HepG2 (cell line): ENCODE data around the gene SEC61G. TPM values are rescaled to one million over a fixed set of nuclear protein-coding genes. Genes with fewer than 3 reads are reported as not detected.

Experiments
- ATAC-seq: fragments of 200-7000 bp; cut with Tn5 transposase; 3 replicates; pipeline ENCODE4 v1.9.1; 2020; ENCODE audit warnings: mild to moderate bottlenecking, moderate library complexity
- BruUV-seq: library from RNA; stranded (reverse); fragments of 400-500 nt; replicated peaks from 2 replicates; lab custom pipeline; 2021; lab: Mats Ljungman, UMichigan
- CTCF ChIA-PET: fragments of 300-600 bp; formaldehyde crosslinking; extraction: SDS; loops from one replicate; lab custom pipeline; 2021; ENCODE audit warnings: low total read pairs, inconsistent platforms, low intra/inter-chr PET ratio; lab: Yijun Ruan, JAX
- POLR2A ChIA-PET: fragments of 350-600 bp; sonication (Branson Sonifier 250); formaldehyde crosslinking; loops from one replicate; lab custom pipeline; 2020; ENCODE audit warnings: antibody characterized with exemption, inconsistent platforms; lab: Yijun Ruan, JAX
- DNase-seq: peaks from one replicate; pipeline ENCODE4 v3.0.0-alpha.2; 2015; ENCODE audit warnings: low spot score
- FAIRE-seq: peaks from 3 replicates; lab custom pipeline; 2011; peaks lifted over from hg19 to GRCh38; lab: Jason Lieb, UNC
- H2AFZ ChIP-seq: one replicate; pipeline ENCODE4 v1.6.1; 2011; ENCODE audit warnings: low read length, inconsistent platforms
- H3K27ac ChIP-seq: fragments of 300-600 bp; 3 replicates; pipeline ENCODE4 v1.8.0; 2011; ENCODE audit warnings: mixed run types, mild to moderate bottlenecking, mixed read lengths, low read length, inconsistent platforms; ENCODE audit not compliant: insufficient read depth; ENCODE audit errors: extremely low read length
- H3K27me3 ChIP-seq, 2 experiments: fragments of 200-600 bp in 1 of 2; 2 replicates in 1 of 2; 3 replicates in 1 of 2; pipeline versions ENCODE4 v1.6.0 to v1.8.0; 2011; ENCODE audit warnings: low read length in 2 of 2, mild to moderate bottlenecking in 2 of 2, moderate library complexity in 2 of 2, inconsistent platforms in 1 of 2; ENCODE audit not compliant: insufficient read depth in 2 of 2, control insufficient read depth in 1 of 2
- H3K36me3 ChIP-seq, 2 experiments: fragments of 200-600 bp in 1 of 2; replicated peaks in 1 of 2; 2 replicates in 1 of 2; 3 replicates in 1 of 2; pipeline versions ENCODE4 v1.5.1 to v1.8.0; 2011; ENCODE audit warnings: low read length in 2 of 2, inconsistent platforms in 1 of 2; ENCODE audit not compliant: insufficient read depth in 2 of 2, control insufficient read depth in 1 of 2
- H3K4me1 ChIP-seq: 2 replicates; pipeline ENCODE4 v1.5.1; 2012; ENCODE audit warnings: low read length, inconsistent platforms; ENCODE audit not compliant: insufficient read depth
- H3K4me2 ChIP-seq: 2 replicates; pipeline ENCODE4 v1.6.0; 2011; ENCODE audit warnings: low read depth, low read length, inconsistent platforms
- H3K4me3 ChIP-seq, 3 experiments: fragments of 200-600 bp in 1 of 3; sonication (generic), shearing (Covaris generic) in 1 of 3; replicated peaks in 1 of 3; 2 replicates each; pipeline ENCODE4 v1.5.1; 2011 to 2016; ENCODE audit warnings: low read length in 3 of 3, inconsistent platforms in 2 of 3, low read depth in 2 of 3, mild to moderate bottlenecking in 2 of 3, control low read depth in 1 of 3, mixed read lengths in 1 of 3; ENCODE audit not compliant: insufficient read depth in 1 of 3
- H3K79me2 ChIP-seq: one replicate; pipeline ENCODE4 v1.6.1; 2011; ENCODE audit warnings: low read length, inconsistent platforms; ENCODE audit not compliant: insufficient read depth
- H3K9ac ChIP-seq: 2 replicates; pipeline ENCODE4 v1.6.0; 2011; ENCODE audit warnings: mild to moderate bottlenecking, low read depth, low read length, inconsistent platforms; ENCODE audit not compliant: insufficient read depth
- H3K9me3 ChIP-seq: 2 replicates; pipeline ENCODE4 v1.5.1; 2012; ENCODE audit warnings: mild to moderate bottlenecking, low read length
- H4K20me1 ChIP-seq: 2 replicates; pipeline ENCODE4 v1.6.0; 2011; ENCODE audit warnings: inconsistent platforms, mild to moderate bottlenecking, low read length, moderate library complexity; ENCODE audit not compliant: insufficient read depth
- BORCS8-MEF2B ChIP-seq: sonication (generic); formaldehyde crosslinking; IDR thresholded peaks from 2 replicates; pipeline ENCODE4 v1.8.0; 2022; ENCODE audit warnings: mild to moderate bottlenecking, missing genetic modification reagents
- DNMT1 ChIP-seq: sonication (generic); formaldehyde crosslinking; IDR thresholded peaks from 2 replicates; pipeline ENCODE4 v1.5.1; 2020; ENCODE audit warnings: mild to moderate bottlenecking, missing genetic modification reagents
- ELK4 ChIP-seq: sonication (generic); formaldehyde crosslinking; IDR thresholded peaks from 2 replicates; pipeline ENCODE4 v1.9.0; 2021; ENCODE audit warnings: missing genetic modification reagents, borderline replicate concordance
- EP300 ChIP-seq, 3 experiments: sonication (generic) in 1 of 3; formaldehyde crosslinking in 1 of 3; IDR thresholded peaks; 2 replicates each; pipeline versions ENCODE4 v1.5.1 to v1.6.1; 2011 to 2020; ENCODE audit warnings: low read depth in 2 of 3, low read length in 2 of 3, borderline replicate concordance in 1 of 3, improper control_type of control experiment in 1 of 3, mild to moderate bottlenecking in 1 of 3, missing genetic modification reagents in 1 of 3, moderate library complexity in 1 of 3
- MED8 ChIP-seq: sonication (generic); formaldehyde crosslinking; IDR thresholded peaks from 2 replicates; pipeline ENCODE4 v1.8.1; 2023; ENCODE audit warnings: mild to moderate bottlenecking, missing genetic modification reagents; ENCODE audit not compliant: insufficient replicate concordance
- NONO ChIP-seq, 2 experiments: fragments of 450-650 bp in 1 of 2; sonication (generic) in 1 of 2; formaldehyde crosslinking in 1 of 2; IDR thresholded peaks in 1 of 2; conservative IDR thresholded peaks in 1 of 2; 2 replicates each; pipeline versions ENCODE4 v1.6.1 to v1.8.0; 2017 to 2022; ENCODE audit warnings: mild to moderate bottlenecking in 1 of 2, missing genetic modification reagents in 1 of 2, moderate library complexity in 1 of 2
- REL ChIP-seq: sonication (generic); formaldehyde crosslinking; conservative IDR thresholded peaks from 2 replicates; pipeline ENCODE4 v1.8.0; 2022; ENCODE audit warnings: mild to moderate bottlenecking, missing genetic modification reagents, moderate library complexity
- SOX6 ChIP-seq, 2 experiments: fragments of 450-650 bp in 1 of 2; sonication (generic) in 1 of 2; formaldehyde crosslinking in 1 of 2; IDR thresholded peaks; 2 replicates each; pipeline versions ENCODE4 v1.4.0 to v1.6.1; 2017 to 2020; ENCODE audit warnings: antibody characterized with exemption in 1 of 2, mild to moderate bottlenecking in 1 of 2, missing genetic modification reagents in 1 of 2
- ZBTB39 ChIP-seq: sonication (generic); formaldehyde crosslinking; IDR thresholded peaks from 2 replicates; pipeline ENCODE4 v1.5.0; 2020; ENCODE audit warnings: missing genetic modification reagents
- ZNF10 ChIP-seq: sonication (generic); formaldehyde crosslinking; IDR thresholded peaks from 2 replicates; pipeline ENCODE4 v1.4.0; 2020; ENCODE audit warnings: mild to moderate bottlenecking, low read depth, missing genetic modification reagents, borderline replicate concordance
- ZNF276 ChIP-seq: sonication (generic); formaldehyde crosslinking; IDR thresholded peaks from 2 replicates; pipeline ENCODE4 v1.4.0; 2020; ENCODE audit warnings: mild to moderate bottlenecking, low read depth, missing genetic modification reagents
- ZNF704 ChIP-seq: sonication (generic); formaldehyde crosslinking; IDR thresholded peaks from 2 replicates; pipeline ENCODE4 v1.8.1; 2023; ENCODE audit warnings: mild to moderate bottlenecking, inconsistent platforms, moderate library complexity, missing genetic modification reagents, borderline replicate concordance
- WGBS: methylation state at CpG from one replicate; pipeline ENCODE4 v1.1.6; 2017; ENCODE audit warnings: low lambda C conversion rate; 5-methylcytosine and 5-hydroxymethylcytosine counted together
- in situ Hi-C: cut with HindIII; loops from 2 replicates; pipeline ENCODE4 v1.10.0; 2017; ENCODE audit warnings: low pct_unique_long_range_greater_than_20kb; ENCODE audit not compliant: extremely low pct_ligation_motif_present
- intact Hi-C: fragments of 100-400 bp; cut with micrococcal nuclease; formaldehyde crosslinking; loops from one replicate; pipeline ENCODE4 v1.10.0; 2022; ENCODE audit not compliant: unreplicated experiment
- polyA plus RNA-seq, 8 experiments: library from polyadenylated mRNA; depleted of rRNA in 3 of 8; stranded (reverse) in 7 of 8; unstranded in 1 of 8; fragments of >200 nt; fragmentation: Illumina TruSeq in 4 of 8; extraction: Trizol in 4 of 8; gene quantifications; 2 replicates each; pipeline versions ENCODE4 v1.2.1 to v1.2.3, GENCODE V29; 2011 to 2016; ENCODE audit warnings: low read depth in 4 of 8, missing spikeins in 1 of 8, mixed read lengths in 1 of 8; ENCODE audit not compliant: insufficient read depth in 1 of 8
- total RNA-seq, 5 experiments: library from RNA; depleted of rRNA; stranded (reverse); fragments of >200 nt; fragmentation: Illumina TruSeq; extraction: Trizol; gene quantifications; 2 replicates each; pipeline ENCODE4 v1.2.3, GENCODE V29; 2016; ENCODE audit warnings: low read depth in 1 of 5

The SEC61G gene
- total and polyA plus RNA-seq, 2 of the 13 experiments (the other 11 are each of a cell fraction or from before 2014, with no cell fraction given): 126 to 328 TPM

- no peak for TF ChIP-seq REL
- no peak for TF ChIP-seq ZNF10 (CRISPR knock-in tag)
- TF ChIP-seq ELK4 (CRISPR knock-in tag): no peak
- peak in 1 of 2 experiments; percentile 10; a peak in 1 of 4 replicates for TF ChIP-seq EP300 (IDR thresholded peaks at IDR 0.05; ENCODE audit: low read depth in 2 of 2, low read length in 2 of 2)
- TF ChIP-seq EP300 (CRISPR knock-in tag; IDR thresholded peaks at IDR 0.05; ENCODE audit: borderline replicate concordance): no peak
- TF ChIP-seq, all 625 proteins: peak for 260
These were observed at the start of gene SEC61G (continued) for GRCh38 chr7:54758702-54759592.

- POLR2A ChIA-PET: no interaction called here
- H3K27me3 ChIP-seq: peaks cover 1 to 7% of the 10 kb centered on the region in 2 experiments; a peak in 3 of 5 replicates
- FAIRE-seq: no peak
- no peaks in the 10 kb centered on the region for H3K36me3 ChIP-seq
- no peaks in the 10 kb centered on the region for H3K79me2 ChIP-seq
- in situ Hi-C loops: no loop called here
- DNase-seq: no peak
- no peak overlapping the region for H3K9ac ChIP-seq
- ATAC-seq: peak; percentile 43; the same call in 2 of the 3 replicates
- H4K20me1 ChIP-seq: no peaks in the 10 kb centered on the region
- WGBS: 17% methylated on average over 4 of the region's 4 CpGs
- CTCF ChIA-PET: no interaction called here
- no peak overlapping the region for H2AFZ ChIP-seq
- peaks cover 12% of the 10 kb centered on the region for H3K4me1 ChIP-seq
- no peak overlapping the region for H3K27ac ChIP-seq
- no peak overlapping the region for H3K4me3 ChIP-seq
- no TSS peak for BruUV-seq
- H3K9me3 ChIP-seq: no peaks in the 10 kb centered on the region
- H3K4me2 ChIP-seq: no peak overlapping the region
- intact Hi-C loops: no loop called here
- TF ChIP-seq ZNF276 (CRISPR knock-in tag) (no peak), BORCS8-MEF2B (CRISPR knock-in tag) (no peak), MED8 (CRISPR knock-in tag) (no peak), ZNF704 (CRISPR knock-in tag) (no peak), SOX6 (IDR thresholded peaks at IDR 0.05) (no peak), SOX6 (CRISPR knock-in tag; IDR thresholded peaks at IDR 0.05) (no peak), NONO (IDR thresholded peaks at IDR 0.05) (no peak), NONO (CRISPR knock-in tag; conservative IDR thresholded peaks at IDR 0.05) (no peak), DNMT1 (CRISPR knock-in tag) (no peak), ZBTB39 (CRISPR knock-in tag) (no peak)
These were observed 43.8 kb upstream of the SEC61G start for GRCh38 chr7:54802841-54803240.
